Measurements from ENCODE around the gene NRXN2.
"Not testable (repeated sequence)": the region's sequence is repeated elsewhere in the genome, so short reads cannot be mapped to it uniquely, and the experiment has no call there.

Gene NRXN2

GRCh38 chr11:64605244-64605560 lies 117.8 kb downstream of the NRXN2 start:
- no peak for DNase-seq (ENCODE audit: low spot score)

- no peak for DNase-seq (ENCODE audit: low spot score)
Observed at GRCh38 chr11:64604458-64605243, 118.3 kb downstream of the NRXN2 start.

GRCh38 chr11:64603411-64604110 lies 119.4 kb downstream of the NRXN2 start:
- no peak for DNase-seq (ENCODE audit: low spot score)

- DNase-seq (ENCODE audit: low spot score) = no peak
Observed at GRCh38 chr11:64602466-64603070, 120.4 kb downstream of the NRXN2 start.

GRCh38 chr11:64601605-64602465 lies 121.2 kb downstream of the NRXN2 start:
- no peak for DNase-seq (ENCODE audit: low spot score)

DNA sequence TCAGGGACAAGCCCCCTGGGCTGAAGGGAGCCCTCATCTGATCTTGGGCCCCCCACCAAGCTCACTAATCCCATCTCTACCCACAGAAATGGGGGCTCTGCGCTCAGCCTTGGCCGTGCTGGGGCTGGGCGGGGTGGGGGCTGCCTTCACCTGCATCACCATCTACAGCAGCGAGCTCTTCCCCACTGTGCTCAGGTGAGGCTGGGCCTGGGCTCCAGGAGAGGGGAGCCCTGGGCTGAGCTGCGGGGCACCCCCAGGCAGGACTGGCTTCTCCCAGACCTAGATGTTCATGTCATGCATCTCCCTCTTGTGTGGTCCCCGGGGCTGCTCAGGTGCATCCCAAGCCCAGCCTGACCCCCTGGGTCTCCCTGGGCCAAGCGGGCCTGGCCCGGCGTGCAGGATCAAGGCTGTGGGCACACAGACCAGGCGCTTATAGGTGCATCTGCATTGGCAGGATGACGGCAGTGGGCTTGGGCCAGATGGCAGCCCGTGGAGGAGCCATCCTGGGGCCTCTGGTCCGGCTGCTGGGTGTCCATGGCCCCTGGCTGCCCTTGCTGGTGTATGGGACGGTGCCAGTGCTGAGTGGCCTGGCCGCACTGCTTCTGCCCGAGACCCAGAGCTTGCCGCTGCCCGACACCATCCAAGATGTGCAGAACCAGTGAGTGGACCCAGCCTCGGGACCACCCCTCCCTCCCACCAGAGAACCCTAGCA lies 122.6 kb downstream of the NRXN2 start:
- DNase-seq (ENCODE audit: low spot score) = no peak

DNA sequence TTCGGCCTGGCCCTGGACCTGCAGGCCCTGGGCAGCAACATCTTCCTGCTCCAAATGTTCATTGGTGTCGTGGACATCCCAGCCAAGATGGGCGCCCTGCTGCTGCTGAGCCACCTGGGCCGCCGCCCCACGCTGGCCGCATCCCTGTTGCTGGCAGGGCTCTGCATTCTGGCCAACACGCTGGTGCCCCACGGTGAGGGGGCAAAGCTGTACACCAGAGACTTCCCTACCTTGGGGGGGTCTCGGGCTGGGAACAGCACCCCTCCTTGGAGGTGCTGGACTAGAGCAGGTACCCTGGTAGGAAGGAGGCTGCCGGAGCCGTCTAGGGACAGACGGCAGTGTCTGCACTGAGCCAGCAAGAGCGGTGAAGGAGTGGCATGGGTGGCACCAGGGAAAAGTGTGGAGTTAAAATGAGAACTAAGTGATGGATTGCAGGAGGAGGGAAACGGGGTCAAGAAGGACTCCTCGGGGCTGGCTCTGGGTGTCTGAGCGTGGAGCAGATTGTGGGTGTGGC lies 123.2 kb downstream of the NRXN2 start:
- no peak for DNase-seq (ENCODE audit: low spot score)

DNA sequence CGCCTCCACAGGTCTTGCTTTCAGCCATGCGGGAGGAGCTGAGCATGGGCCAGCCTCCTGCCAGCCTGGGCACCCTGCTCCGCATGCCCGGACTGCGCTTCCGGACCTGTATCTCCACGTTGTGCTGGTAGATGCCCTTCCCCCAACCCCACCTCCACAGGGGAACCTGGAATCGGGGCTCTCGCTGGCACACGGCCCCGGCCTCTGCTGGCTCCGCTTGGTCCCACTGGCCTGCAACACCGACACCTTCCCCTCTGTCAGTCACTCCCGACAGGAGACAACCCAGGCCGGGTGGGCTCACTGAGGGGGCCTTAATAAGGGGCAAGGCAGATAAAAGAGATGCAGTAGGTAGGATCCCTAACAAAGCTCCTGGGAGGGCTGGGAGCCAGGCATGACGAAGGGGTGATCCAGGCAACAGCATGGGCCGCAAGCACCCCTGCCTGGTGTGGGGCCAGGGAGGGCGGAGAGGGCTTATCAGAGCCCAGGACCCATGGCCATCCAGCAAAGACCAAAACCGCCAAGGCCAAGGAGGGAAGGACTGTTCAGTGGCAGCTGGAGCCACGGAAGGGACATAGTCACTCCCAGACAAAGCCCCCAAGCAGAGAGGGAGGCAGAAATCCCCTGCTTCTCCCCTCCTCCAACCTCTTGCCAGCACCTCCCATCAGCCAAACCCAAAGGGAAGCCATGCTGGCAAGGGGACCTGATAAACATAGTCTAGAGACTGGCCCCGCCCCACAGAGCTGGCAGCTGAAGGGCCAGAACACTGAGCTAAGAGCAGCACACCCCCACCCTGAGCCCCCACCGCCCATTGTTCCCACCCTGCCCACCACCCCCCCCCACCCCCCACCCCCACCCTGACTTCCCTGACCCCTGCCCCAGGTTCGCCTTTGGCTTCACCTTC lies 124.0 kb downstream of the NRXN2 start:
- no peak for DNase-seq (ENCODE audit: low spot score)

DNA sequence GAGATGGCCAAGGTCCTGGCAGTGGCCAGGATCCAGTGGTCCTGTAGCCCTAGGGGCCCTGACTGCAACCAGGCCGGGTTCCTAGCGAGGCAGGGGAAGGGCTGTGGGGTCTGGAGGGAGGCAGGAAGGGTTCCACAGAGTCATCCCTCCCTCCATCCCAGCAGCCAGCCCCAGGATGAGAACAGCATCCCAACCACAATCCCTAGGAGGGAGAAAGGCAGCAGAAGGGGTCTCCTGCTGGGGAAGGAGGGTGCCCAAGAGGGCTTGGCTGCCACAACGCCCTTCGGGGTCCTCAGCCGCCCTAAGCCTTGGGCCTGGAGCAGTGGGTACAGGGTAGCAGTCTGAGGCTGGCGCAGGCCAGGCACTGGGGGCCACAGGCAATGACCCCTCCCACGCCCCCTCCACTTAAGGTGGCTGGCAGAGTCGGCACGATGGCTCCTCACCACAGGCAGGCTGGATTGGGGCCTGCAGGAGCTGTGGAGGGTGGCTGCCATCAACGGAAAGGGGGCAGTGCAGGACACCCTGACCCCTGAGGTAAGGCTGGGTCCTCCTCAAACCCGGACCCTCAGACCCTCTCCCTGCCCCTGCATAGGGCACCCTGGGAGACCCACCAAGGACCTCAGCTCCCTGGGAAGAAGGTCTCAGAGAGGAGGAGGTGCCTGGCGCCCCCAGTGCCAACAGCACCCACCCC lies 124.7 kb downstream of the NRXN2 start:
- DNase-seq (ENCODE audit: low spot score) = no peak

- DNase-seq (ENCODE audit: low spot score) = no peak
Observed at GRCh38 chr11:64597671-64598101, 125.3 kb downstream of the NRXN2 start.

GRCh38 chr11:64595922-64596321 lies 127.1 kb downstream of the NRXN2 start:
- DNase-seq (ENCODE audit: low spot score) = not testable (repeated sequence)

GRCh38 chr11:64594159-64594939 lies 128.6 kb downstream of the NRXN2 start:
- no peak for DNase-seq (ENCODE audit: low spot score)

- no peak for DNase-seq (ENCODE audit: low spot score)
Observed at GRCh38 chr11:64593156-64594105, 129.6 kb downstream of the NRXN2 start.

- DNase-seq (ENCODE audit: low spot score) = no peak
Observed at GRCh38 chr11:64592656-64593055, 130.3 kb downstream of the NRXN2 start.

DNA sequence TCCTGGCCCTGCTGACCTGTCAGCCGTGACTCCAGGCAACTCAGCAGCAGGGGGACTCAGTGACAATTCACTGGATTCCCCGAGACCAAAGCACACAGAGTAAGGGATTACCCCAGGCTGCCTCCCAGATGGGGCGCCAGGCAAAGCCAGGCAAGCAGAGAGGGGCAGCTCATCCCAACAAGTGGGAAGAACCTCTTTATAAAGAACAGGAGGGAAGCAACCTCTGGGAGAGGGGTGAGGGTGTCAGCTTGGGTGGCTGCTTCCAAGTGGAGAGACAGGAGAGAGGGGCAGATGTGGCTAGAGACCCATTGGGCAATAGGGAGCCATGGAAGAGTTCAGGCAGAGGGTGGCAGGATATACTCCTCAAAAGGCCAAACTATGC lies 130.8 kb downstream of the NRXN2 start:
- DNase-seq (ENCODE audit: low spot score) = no peak

DNA sequence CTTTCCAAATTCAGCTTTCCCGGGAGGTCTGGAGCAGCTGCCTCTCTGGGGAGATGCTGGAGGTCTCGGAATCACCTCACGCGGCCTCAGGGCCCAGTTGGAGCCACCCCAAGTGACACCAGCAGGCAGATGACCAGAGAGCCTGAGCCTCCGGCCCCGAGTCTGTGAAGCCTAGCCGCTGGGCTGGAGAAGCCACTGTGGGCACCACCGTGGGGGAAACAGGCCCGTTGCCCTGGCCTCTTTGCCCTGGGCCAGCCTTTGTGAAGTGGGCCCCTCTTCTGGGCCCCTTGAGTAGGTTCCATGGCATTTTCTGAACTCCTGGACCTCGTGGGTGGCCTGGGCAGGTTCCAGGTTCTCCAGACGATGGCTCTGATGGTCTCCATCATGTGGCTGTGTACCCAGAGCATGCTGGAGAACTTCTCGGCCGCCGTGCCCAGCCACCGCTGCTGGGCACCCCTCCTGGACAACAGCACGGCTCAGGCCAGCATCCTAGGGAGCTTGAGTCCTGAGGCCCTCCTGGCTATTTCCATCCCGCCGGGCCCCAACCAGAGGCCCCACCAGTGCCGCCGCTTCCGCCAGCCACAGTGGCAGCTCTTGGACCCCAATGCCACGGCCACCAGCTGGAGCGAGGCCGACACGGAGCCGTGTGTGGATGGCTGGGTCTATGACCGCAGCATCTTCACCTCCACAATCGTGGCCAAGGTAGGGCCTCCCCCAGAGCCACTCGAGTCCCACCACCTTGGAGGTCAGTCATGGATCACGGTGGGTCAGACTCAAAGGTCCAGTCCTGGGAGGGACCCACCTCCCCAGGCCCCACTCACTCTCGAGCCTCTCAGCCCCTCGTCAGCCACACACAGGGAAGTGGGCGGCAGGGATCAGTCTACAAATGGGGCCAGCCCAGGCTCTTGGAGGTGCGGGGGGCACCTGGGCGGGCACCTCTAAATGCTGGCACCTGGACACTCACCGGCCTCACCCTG lies 131.5 kb downstream of the NRXN2 start:
- DNase-seq (ENCODE audit: low spot score) = no peak

All from kidney capillary endothelial cell (primary cell).